K562 (cell line): ENCODE results near the gene FGF14. TPM values are rescaled to one million over a fixed set of nuclear protein-coding genes. Genes with fewer than 3 reads are reported as not detected.

Experiments
- BACH1 ChIP-seq: fragments of 200-800 bp; sonication (Bioruptor generic); IDR thresholded peaks from 2 replicates; pipeline ENCODE4 v1.6.1; 2016; ENCODE audit warnings: missing genetic modification characterization, missing compliant biosample characterization
- DIDO1 ChIP-seq: fragments of 450-650 bp; IDR thresholded peaks from 2 replicates; pipeline ENCODE4 v1.6.1; 2016; ENCODE audit warnings: low read depth, missing biosample characterization, missing genetic modification characterization
- GABPA ChIP-seq: fragments of 200-800 bp; sonication (Bioruptor generic); conservative IDR thresholded peaks from 2 replicates; pipeline ENCODE4 v1.6.1; 2016; ENCODE audit warnings: low read depth, missing genetic modification characterization, missing compliant biosample characterization
- ILK ChIP-seq: fragments of 450-650 bp; IDR thresholded peaks from 2 replicates; pipeline ENCODE4 v1.6.1; 2016; ENCODE audit warnings: missing genetic modification characterization, low read depth, mild to moderate bottlenecking, missing compliant biosample characterization, moderate library complexity, borderline replicate concordance
- SNAPC5 ChIP-seq: fragments of 250-450 bp; sonication (Bioruptor Pico); IDR thresholded peaks from 2 replicates; pipeline ENCODE4 v1.8.0; 2021; ENCODE audit warnings: moderate library complexity, mild to moderate bottlenecking, inconsistent platforms
- SRF ChIP-seq, 2 experiments: fragments of 250-450, 450-650 bp in 1 of 2; sonication (Bioruptor Pico) in 1 of 2; sonication (generic) in 1 of 2; formaldehyde crosslinking; IDR thresholded peaks; 2 replicates each; pipeline versions ENCODE4 v1.5.0 to v1.5.1; 2020 to 2022; ENCODE audit warnings: mild to moderate bottlenecking in 1 of 2, missing genetic modification reagents in 1 of 2
- TCFL5 ChIP-seq: fragments of 250-450 bp; sonication (Bioruptor Pico); conservative IDR thresholded peaks from 2 replicates; pipeline ENCODE4 v1.6.1; 2021; ENCODE audit warnings: mild to moderate bottlenecking, moderate library complexity, matching md5 sums
- U2AF1 ChIP-seq: fragments of 200-400 bp; formaldehyde crosslinking; optimal IDR thresholded peaks from 2 replicates; pipeline ENCODE3; 2017; ENCODE audit warnings: mild to moderate bottlenecking, low read depth, low read length, moderate library complexity
- ZBTB26 ChIP-seq: fragments of 450-650 bp; formaldehyde crosslinking; IDR thresholded peaks from 2 replicates; pipeline ENCODE4 v1.4.0; 2022; ENCODE audit warnings: missing genetic modification characterization
- ZFP36 ChIP-seq: fragments of 150-350 bp; IDR thresholded peaks from 2 replicates; pipeline ENCODE4 v1.6.1; 2018; ENCODE audit warnings: low read length, low read depth; ENCODE audit not compliant: partially characterized antibody
- ZNF318 ChIP-seq, 2 experiments: fragments of 450-650 bp; IDR thresholded peaks; 2 replicates each; pipeline ENCODE4 v1.6.1; 2016; ENCODE audit warnings: mild to moderate bottlenecking in 2 of 2, borderline replicate concordance in 1 of 2, low read depth in 1 of 2, moderate library complexity in 1 of 2
- ZNF668 ChIP-seq: fragments of 250-450 bp; sonication (Bioruptor Pico); IDR thresholded peaks from 2 replicates; pipeline ENCODE4 v1.8.0; 2022; ENCODE audit warnings: mild to moderate bottlenecking, inconsistent platforms
- ZNF696 ChIP-seq: fragments of 250-450 bp; sonication (Bioruptor Pico); conservative IDR thresholded peaks from 2 replicates; pipeline ENCODE4 v1.4.0; 2020; ENCODE audit warnings: mild to moderate bottlenecking, moderate library complexity
- polyA plus RNA-seq, 8 experiments: library from polyadenylated mRNA; depleted of rRNA in 4 of 8; stranded (reverse) in 5 of 8; unstranded in 3 of 8; fragments of >200 nt; fragmentation: Nextera tagmentation in 2 of 8; fragmentation: Illumina TruSeq in 1 of 8; extraction: Ambion mirVana in 2 of 8; extraction: Trizol in 1 of 8; gene quantifications; 2 replicates each; pipeline versions ENCODE4 v1.2.1 to v1.2.3, GENCODE V29; 2011 to 2014; ENCODE audit warnings: inconsistent platforms in 1 of 8, missing spikeins in 1 of 8
- total RNA-seq, 7 experiments: library from RNA; depleted of rRNA in 6 of 7; stranded (reverse); fragments of >200 nt in 6 of 7; fragmentation: Illumina TruSeq in 2 of 7; extraction: Trizol in 2 of 7; gene quantifications; 2 replicates each; pipeline versions ENCODE4 v1.2.1 to v1.2.3, GENCODE V29; 2011 to 2021; ENCODE audit warnings: low replicate concordance in 1 of 7

Gene FGF14
- total and polyA plus RNA-seq, 9 of the 15 experiments (the other 6 are each of a cell fraction or from before 2014, with no cell fraction given) = not detected

GRCh38 chr13:102235689-102236088 lies 166.2 kb downstream of the FGF14 start (continued):
- TF ChIP-seq SRF (CRISPR knock-in tag; IDR thresholded peaks at IDR 0.05) (no peak), ILK (tag) (no peak), GABPA (no peak), ZNF696 (CRISPR knock-in tag) (no peak), ZNF318 (IDR thresholded peaks at IDR 0.05; ENCODE audit: borderline replicate concordance in 1 of 2, low read depth in 1 of 2) (no peak), SNAPC5 (no peak), TCFL5 (CRISPR knock-in tag) (no peak), U2AF1 (no peak), BACH1 (tag) (no peak), ZBTB26 (CRISPR knock-in tag) (no peak), DIDO1 (tag) (no peak), ZFP36 (no peak), ZNF668 (CRISPR knock-in tag) (no peak)
